Measurements from ENCODE around the gene GDPD5.

Gene GDPD5

GRCh38 chr11:75525433-75526191 is at the start of gene GDPD5:
Gene GDPD5 (minus strand): TSS chr11:75525941. CDS start chr11:75477735, 48,206 bp downstream.
- TF ChIP-seq CTCF (IDR thresholded peaks at IDR 0.05): peak; percentile 77

- no peak for TF ChIP-seq CTCF (IDR thresholded peaks at IDR 0.05)
These were observed 49.2 kb upstream of the GDPD5 start for GRCh38 chr11:75574698-75575602.

- TF ChIP-seq CTCF (IDR thresholded peaks at IDR 0.05): no peak
These were observed 47.0 kb upstream of the GDPD5 start for GRCh38 chr11:75572744-75573143.

- no peak for TF ChIP-seq CTCF (IDR thresholded peaks at IDR 0.05)
These were observed 45.9 kb upstream of the GDPD5 start for GRCh38 chr11:75571625-75572024.

GRCh38 chr11:75570559-75571139 is 44.9 kb upstream of the GDPD5 start:
- TF ChIP-seq CTCF (IDR thresholded peaks at IDR 0.05): no peak

- TF ChIP-seq CTCF (IDR thresholded peaks at IDR 0.05): no peak
These were observed 43.0 kb upstream of the GDPD5 start for GRCh38 chr11:75568616-75569219.

GRCh38 chr11:75567971-75568370 is 42.2 kb upstream of the GDPD5 start:
- no peak for TF ChIP-seq CTCF (IDR thresholded peaks at IDR 0.05)
